DND-41 (cell line): Measurements from ENCODE around the gene OR1K1.

Experiments
- CTCF ChIP-seq: IDR thresholded peaks from 2 replicates; pipeline ENCODE4 v1.5.1; 2012; ENCODE audit warnings: borderline replicate concordance, low read length, moderate library complexity, mild to moderate bottlenecking; ENCODE audit not compliant: poor library complexity, severe bottlenecking; ENCODE audit errors: extremely low read depth
- EZH2 ChIP-seq: IDR thresholded peaks from 3 replicates; pipeline ENCODE4 v1.6.1; 2012; ENCODE audit warnings: borderline replicate concordance, low read depth, mild to moderate bottlenecking, moderate library complexity, low read length, inconsistent platforms; ENCODE audit not compliant: severe bottlenecking

DNA sequence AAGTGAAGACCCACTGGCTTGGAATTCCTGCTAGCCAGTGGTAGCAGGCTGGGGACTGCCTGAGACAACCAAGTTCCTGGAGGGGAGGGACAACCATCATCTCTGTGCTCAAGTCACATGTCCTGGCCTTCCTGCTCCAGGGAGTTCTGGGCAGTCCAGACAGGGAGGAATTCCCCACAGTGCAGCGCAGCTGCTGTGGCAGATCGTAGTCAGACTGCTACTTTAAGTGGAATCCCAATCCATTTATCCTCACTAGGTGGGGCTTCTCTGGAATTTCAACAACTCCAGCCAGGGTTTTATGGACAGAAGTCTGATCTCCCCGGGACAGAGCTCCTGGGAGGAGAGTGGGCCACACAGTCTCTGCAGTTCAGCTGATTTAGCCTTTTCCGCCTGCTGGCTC, 32.1 kb upstream of the OR1K1 start:
- TF ChIP-seq CTCF, result no peak
- no peak for TF ChIP-seq EZH2
